Measurements from ENCODE around the gene BCL10. TPM values are rescaled to one million over a fixed set of nuclear protein-coding genes. Genes with fewer than 3 reads are reported as not detected.

BCL10 gene
- total and polyA plus RNA-seq, 2 of the 13 experiments (the other 11 are each of a cell fraction or from before 2014, with no cell fraction given) = 3.7 to 14.1 TPM

GRCh38 chr1:85283475-85284199, 7.2 kb upstream of the BCL10 start (continued):
- TF ChIP-seq ZBTB42 (CRISPR knock-in tag; IDR thresholded peaks at IDR 0.05) = 0 out of 2 replicates have a peak, but pooled peaks have one; percentile 47
- no peak for TF ChIP-seq ZNF256 (CRISPR knock-in tag; conservative IDR thresholded peaks at IDR 0.05)
- no peak for TF ChIP-seq U2AF1 (optimal IDR thresholded peaks at IDR 0.05; ENCODE audit: low read depth, low read length)
- TF ChIP-seq MAFK (conservative IDR thresholded peaks at IDR 0.05 in 1 of 2, IDR thresholded peaks at IDR 0.05 in 1 of 2; ENCODE audit: low read length in 2 of 2) = no peak
- no peak for TF ChIP-seq TCF12 (IDR thresholded peaks at IDR 0.05)
- TF ChIP-seq TCF12 (CRISPR knock-in tag; IDR thresholded peaks at IDR 0.05) = no peak
- TF ChIP-seq ZFP91 (CRISPR knock-in tag; IDR thresholded peaks at IDR 0.05; ENCODE audit: borderline replicate concordance) = peak; percentile 66; the same call in 1 of the 2 replicates
- no peak for TF ChIP-seq ZNF577 (CRISPR knock-in tag; IDR thresholded peaks at IDR 0.05; ENCODE audit: borderline replicate concordance, low read depth)
- TF ChIP-seq CEBPB (IDR thresholded peaks at IDR 0.05; ENCODE audit: borderline replicate concordance, low read depth, low read length) = peak; percentile 82
- no peak for TF ChIP-seq ZNF556 (CRISPR knock-in tag; IDR thresholded peaks at IDR 0.05; ENCODE audit: borderline replicate concordance)
- no peak for TF ChIP-seq CBX2 (IDR thresholded peaks at IDR 0.05; ENCODE audit: low read depth, low read length)
- TF ChIP-seq CBX2 (CRISPR knock-in tag; IDR thresholded peaks at IDR 0.05; ENCODE audit: low read depth) = no peak
- no peak for TF ChIP-seq FOXA1 (IDR thresholded peaks at IDR 0.05)
- TF ChIP-seq FOXA1 (CRISPR knock-in tag; IDR thresholded peaks at IDR 0.05) = no peak
- TF ChIP-seq TBX2 (CRISPR knock-in tag; IDR thresholded peaks at IDR 0.05; ENCODE audit: borderline replicate concordance) = no peak; the same call in 1 of the 2 replicates
- no peak for TF ChIP-seq BCL3 (CRISPR knock-in tag; IDR thresholded peaks at IDR 0.05)
- TF ChIP-seq RBAK (CRISPR knock-in tag; IDR thresholded peaks at IDR 0.05) = no peak
- no peak for TF ChIP-seq ZNF432 (CRISPR knock-in tag; IDR thresholded peaks at IDR 0.05; ENCODE audit: borderline replicate concordance)
- no peak for TF ChIP-seq ZEB1 (IDR thresholded peaks at IDR 0.05; ENCODE audit: insufficient replicate concordance, low read depth)
- no peak for TF ChIP-seq ZNF709 (CRISPR knock-in tag; IDR thresholded peaks at IDR 0.05)
- no peak for TF ChIP-seq STAG1 (CRISPR knock-in tag; IDR thresholded peaks at IDR 0.05)
- 0 out of 2 replicates have a peak, but pooled peaks have one; percentile 23 for TF ChIP-seq ZNF782 (CRISPR knock-in tag; IDR thresholded peaks at IDR 0.05; ENCODE audit: borderline replicate concordance)
- no peak for TF ChIP-seq FOXP4 (CRISPR knock-in tag; IDR thresholded peaks at IDR 0.05)
- no peak for TF ChIP-seq SOX5 (CRISPR knock-in tag; IDR thresholded peaks at IDR 0.05; ENCODE audit: borderline replicate concordance)
- TF ChIP-seq ZNF33A (CRISPR knock-in tag; IDR thresholded peaks at IDR 0.05; ENCODE audit: borderline replicate concordance) = no peak
- no peak for TF ChIP-seq ZNF460 (CRISPR knock-in tag; IDR thresholded peaks at IDR 0.05; ENCODE audit: borderline replicate concordance)
- no peak for TF ChIP-seq ZNF17 (CRISPR knock-in tag; IDR thresholded peaks at IDR 0.05)
